LNCaP clone FGC (cell line): Measurements from ENCODE around the gene IGF2BP1.
"Not testable (repeated sequence)": the region's sequence is repeated elsewhere in the genome, so short reads cannot be mapped to it uniquely, and the experiment has no call there.

Experiments
- DNase-seq: peaks from one replicate; pipeline ENCODE4 v3.0.0-alpha.2; 2011; ENCODE audit warnings: low read depth
- H3K4me3 ChIP-seq: 2 replicates; pipeline ENCODE4 v1.5.1; 2011; ENCODE audit warnings: mild to moderate bottlenecking, low read depth, low read length, control low read depth
- TF ChIP-seq, protein P1 (sequence below): IDR thresholded peaks from 2 replicates; pipeline ENCODE4 v1.5.1; 2012; ENCODE audit warnings: mild to moderate bottlenecking; ENCODE audit not compliant: control insufficient read depth, insufficient read depth; ENCODE audit errors: extremely low read depth

IGF2BP1 gene

GRCh38 chr17:49100601-49101000, 103.4 kb downstream of the IGF2BP1 start:
- TF ChIP-seq, protein P1, sequence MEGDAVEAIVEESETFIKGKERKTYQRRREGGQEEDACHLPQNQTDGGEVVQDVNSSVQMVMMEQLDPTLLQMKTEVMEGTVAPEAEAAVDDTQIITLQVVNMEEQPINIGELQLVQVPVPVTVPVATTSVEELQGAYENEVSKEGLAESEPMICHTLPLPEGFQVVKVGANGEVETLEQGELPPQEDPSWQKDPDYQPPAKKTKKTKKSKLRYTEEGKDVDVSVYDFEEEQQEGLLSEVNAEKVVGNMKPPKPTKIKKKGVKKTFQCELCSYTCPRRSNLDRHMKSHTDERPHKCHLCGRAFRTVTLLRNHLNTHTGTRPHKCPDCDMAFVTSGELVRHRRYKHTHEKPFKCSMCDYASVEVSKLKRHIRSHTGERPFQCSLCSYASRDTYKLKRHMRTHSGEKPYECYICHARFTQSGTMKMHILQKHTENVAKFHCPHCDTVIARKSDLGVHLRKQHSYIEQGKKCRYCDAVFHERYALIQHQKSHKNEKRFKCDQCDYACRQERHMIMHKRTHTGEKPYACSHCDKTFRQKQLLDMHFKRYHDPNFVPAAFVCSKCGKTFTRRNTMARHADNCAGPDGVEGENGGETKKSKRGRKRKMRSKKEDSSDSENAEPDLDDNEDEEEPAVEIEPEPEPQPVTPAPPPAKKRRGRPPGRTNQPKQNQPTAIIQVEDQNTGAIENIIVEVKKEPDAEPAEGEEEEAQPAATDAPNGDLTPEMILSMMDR, result no peak
- no peak for DNase-seq
- no peak overlapping the region for H3K4me3 ChIP-seq

GRCh38 chr17:49101054-49101534, 103.9 kb downstream of the IGF2BP1 start:
- TF ChIP-seq, protein P1, result no peak
- peak; percentile 87 for DNase-seq
- H3K4me3 ChIP-seq, result no peak overlapping the region

DNA sequence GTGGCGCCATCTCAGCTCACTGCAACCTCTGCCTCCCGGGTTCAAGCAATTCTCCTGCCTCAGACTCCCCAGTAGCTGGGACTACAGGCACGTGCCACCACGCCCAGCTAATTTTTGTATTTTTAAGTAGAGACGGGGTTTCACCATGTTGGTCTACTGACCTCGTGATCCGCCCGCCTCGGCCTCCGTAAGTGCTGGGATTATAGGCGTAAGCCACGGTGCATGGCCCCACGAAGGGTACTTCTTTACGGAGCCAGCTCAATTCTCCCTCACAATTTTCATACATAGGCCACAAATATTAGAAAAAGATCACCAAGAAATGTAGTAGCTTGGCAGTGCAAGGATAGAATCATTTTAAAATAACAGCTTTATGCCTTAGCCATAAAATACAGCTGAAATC, 106.2 kb downstream of the IGF2BP1 start:
- not testable (repeated sequence) for H3K4me3 ChIP-seq, DNase-seq

GRCh38 chr17:49104511-49105074, 107.4 kb downstream of the IGF2BP1 start:
- no peak overlapping the region for H3K4me3 ChIP-seq
- DNase-seq, result no peak
- TF ChIP-seq, protein P1, result no peak
